ENCODE data around the gene POLR3K.
"Not testable (repeated sequence)": the region's sequence is repeated elsewhere in the genome, so short reads cannot be mapped to it uniquely, and the experiment has no call there.

Gene POLR3K

GRCh38 chr16:10772-11171 lies 42.6 kb downstream of the POLR3K start:
- not testable (repeated sequence) for H3K4me3 ChIP-seq (replicated peaks in 1 of 2; ENCODE audit: low read depth in 2 of 2, low read length in 2 of 2); DNase-seq (ENCODE audit: low read depth in 2 of 2)
- TF ChIP-seq CTCF (IDR thresholded peaks at IDR 0.05; ENCODE audit: low read depth, low read length): peak; percentile 51

- DNase-seq (ENCODE audit: low read depth in 2 of 2): no peak
- TF ChIP-seq CTCF (IDR thresholded peaks at IDR 0.05; ENCODE audit: low read depth, low read length): no peak
- peak overlapping the region; percentile 25 to 41 for H3K4me3 ChIP-seq (replicated peaks in 1 of 2; ENCODE audit: low read depth in 2 of 2, low read length in 2 of 2)
Measured at GRCh38 chr16:9903-10665, 43.3 kb downstream of the POLR3K start.

Measured in cardiac fibroblast (primary cell).